Measurements from ENCODE around the gene UBC. TPM values are rescaled to one million over a fixed set of nuclear protein-coding genes. Genes with fewer than 3 reads are reported as not detected.
"Not testable (repeated sequence)": the region's sequence is repeated elsewhere in the genome, so short reads cannot be mapped to it uniquely, and the experiment has no call there.

UBC gene
- total RNA-seq, 1 donor from 2014 or later: 1,197 TPM

DNA sequence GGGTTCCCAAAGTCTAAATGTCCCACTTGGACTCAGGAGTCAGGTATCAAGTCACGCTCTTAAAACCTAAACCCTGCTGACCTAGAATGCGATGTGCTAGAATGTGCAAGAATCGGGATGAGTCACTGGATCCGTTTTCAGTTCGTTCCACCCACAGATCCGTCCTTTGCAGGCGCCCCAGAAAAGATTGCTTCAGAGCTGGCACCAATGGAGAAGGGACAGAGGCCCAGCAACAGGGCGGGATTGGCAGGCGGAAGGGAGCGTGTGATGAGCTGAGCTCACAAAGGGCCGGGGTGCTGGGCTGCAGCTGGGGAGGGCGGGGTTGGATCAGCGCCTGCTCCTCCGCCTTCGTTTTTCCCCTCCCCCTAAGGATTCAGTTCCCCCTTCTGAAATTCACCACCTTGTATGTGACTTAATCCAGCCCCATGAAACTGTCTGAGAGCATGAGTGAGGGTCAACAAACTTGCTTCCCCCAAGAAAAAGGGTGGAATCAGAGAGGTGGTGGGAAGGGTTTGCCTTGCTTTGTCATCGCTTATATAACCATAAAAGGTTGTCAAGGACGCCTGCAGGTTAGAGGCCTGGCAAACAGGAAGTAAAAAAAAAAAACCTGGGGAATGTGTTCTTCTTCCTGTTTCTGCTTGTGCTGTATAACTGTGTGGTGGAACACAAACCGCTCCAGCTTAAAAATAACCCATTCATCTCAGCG is 2.8 kb upstream of the UBC start:
- DNase-seq (peak; percentile 98), ATAC-seq (peak; percentile 89)
- intact Hi-C loops (cut with micrococcal nuclease): no loop called here

DNA sequence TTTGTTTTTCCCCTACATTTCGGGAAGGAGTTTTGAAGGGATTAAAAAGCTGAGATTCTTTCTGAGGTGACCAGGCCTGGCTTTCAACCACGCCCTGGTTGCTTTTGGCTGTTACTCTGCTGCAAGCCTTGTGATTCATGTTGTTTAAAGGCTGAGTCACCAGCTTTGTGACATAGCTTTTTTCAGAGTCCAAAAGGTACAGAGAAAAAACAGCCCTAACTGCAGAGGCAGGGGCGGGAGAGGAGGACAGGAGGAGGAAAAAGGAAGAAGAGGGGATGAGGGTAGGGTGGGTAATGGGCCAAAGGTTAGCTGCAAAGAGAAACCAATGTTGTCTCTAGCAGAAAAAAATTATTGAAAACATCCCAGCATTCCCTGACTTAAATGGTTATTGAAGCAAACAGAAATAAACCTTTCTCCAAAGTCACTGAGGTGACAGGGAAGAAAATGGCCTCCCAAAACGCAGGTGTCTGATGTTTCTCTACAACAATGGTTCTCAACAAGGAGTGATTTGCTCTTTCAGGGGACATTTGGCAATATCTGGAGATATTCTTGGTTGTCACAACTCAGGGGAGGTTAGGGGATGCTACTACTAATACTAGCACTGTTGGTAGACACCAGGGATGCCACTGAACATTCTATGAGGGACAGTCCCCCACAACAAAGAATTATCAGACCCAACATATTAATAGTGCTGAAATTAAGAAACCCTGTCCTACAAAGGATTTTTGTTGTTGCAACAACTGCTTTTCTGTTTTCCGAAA is 2.1 kb upstream of the UBC start:
- DNase-seq (peak; percentile 67), ATAC-seq (peak; percentile 57)
- intact Hi-C loops (cut with micrococcal nuclease): no loop called here

DNA sequence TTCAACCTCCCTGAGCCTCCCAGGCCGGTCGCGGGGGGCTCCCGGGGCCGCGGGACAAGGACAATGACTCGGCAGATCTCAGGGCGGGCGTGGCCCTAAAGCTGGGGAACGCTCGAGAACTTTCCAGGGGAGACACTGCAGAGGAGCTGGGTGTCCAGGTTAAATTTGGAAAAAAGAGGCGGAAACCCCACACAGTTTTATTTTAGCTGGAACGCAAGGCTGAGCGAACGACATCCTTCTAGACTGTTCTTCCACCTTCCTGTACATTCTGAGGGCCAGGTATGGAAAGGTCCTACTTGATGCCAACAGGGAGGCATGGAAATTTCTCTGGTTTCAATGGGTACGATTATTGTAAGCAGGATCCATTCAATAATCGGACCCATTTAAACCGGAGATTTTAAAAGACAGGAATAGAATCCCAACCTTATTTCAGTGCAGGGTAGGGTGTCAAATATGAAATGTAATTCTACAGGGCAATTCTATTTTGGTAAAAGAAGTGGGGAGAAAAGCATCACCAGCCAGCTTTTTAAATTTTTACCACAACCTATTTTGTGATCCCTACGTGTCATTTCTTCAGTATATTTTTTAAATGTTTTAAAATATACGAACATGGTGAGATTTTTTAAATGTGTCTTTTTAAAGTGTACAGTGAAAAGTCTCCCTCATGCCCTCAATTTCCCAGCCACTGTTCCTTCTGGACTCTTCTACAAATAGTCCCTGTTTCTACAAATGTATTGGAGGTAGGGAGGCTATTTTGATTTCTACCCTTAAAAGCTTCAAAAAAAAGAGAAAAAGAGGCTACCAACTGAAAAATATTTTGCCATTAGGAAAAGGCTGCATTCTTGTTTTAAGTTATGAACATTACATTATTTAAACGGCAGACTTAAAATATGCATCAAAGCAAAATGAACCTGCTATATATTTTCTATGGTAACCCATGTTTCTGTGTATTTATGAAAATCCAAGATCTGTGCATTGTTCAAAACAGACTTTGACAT is 1.1 kb upstream of the UBC start:
- intact Hi-C loops (cut with micrococcal nuclease): no loop called here
- DNase-seq: peak; percentile 70

GRCh38 chr12:124913474-124914391 is 717 bp downstream of the UBC start:
- intact Hi-C loops (cut with micrococcal nuclease): no loop called here
- peak; percentile 26 for ATAC-seq
- peak; percentile 88 for DNase-seq

More for the DNA sequence above, 1.1 kb upstream of the UBC start:
- ATAC-seq: peak; percentile 5

GRCh38 chr12:124912529-124913287 is 1.7 kb downstream of the UBC start:
- intact Hi-C loops (cut with micrococcal nuclease); DNase-seq; ATAC-seq: not testable (repeated sequence)

GRCh38 chr12:124911521-124911920 is 2.9 kb downstream of the UBC start:
- DNase-seq; ATAC-seq; intact Hi-C loops (cut with micrococcal nuclease): not testable (repeated sequence)

GRCh38 chr12:124910561-124911478 is 3.6 kb downstream of the UBC start:
- DNase-seq: no peak
- intact Hi-C loops (cut with micrococcal nuclease): no loop called here
- no peak for ATAC-seq

DNA sequence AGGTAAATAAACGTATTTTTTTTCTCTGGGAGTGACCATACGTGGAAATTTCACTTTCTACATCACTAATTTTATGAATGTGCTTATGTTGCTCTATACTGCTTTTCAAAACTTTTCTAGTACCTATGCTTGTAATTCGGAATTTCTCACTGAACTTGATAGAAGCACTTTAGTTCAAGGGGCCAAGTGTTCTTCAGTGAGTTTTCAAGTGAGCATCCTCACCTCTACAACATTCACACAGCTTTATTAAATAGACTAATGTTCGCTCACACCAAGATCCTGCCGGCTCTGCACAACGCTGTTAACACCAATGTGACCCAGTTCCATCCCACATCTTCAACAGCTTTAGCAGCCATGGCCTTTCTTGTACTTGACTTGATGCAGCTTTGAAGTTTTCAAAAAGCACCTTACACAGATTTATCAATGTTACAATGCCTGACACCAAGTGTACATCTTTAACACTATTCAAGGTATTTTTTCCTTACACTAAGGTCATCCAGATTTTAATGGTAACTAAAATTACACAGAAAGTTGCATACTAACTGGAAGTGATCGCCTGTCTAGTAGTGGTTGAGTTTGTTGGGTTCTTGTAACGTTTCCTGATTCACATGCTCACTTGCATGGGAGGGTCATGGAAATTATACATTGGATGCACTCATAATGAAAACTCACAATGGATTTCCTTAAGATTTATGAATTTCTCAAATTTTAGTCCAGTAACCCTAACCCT is 4.5 kb downstream of the UBC start:
- DNase-seq (no peak), ATAC-seq (no peak)
- intact Hi-C loops (cut with micrococcal nuclease): no loop called here

GRCh38 chr12:124906606-124907261 is 7.7 kb downstream of the UBC start:
- ATAC-seq: peak; percentile 60
- intact Hi-C loops (cut with micrococcal nuclease): no loop called here
- peak; percentile 67 for DNase-seq

- ATAC-seq (peak; percentile 93), DNase-seq (peak; percentile 83)
- intact Hi-C loops (cut with micrococcal nuclease): no loop called here
Observed at GRCh38 chr12:124904306-124905098, 9.9 kb downstream of the UBC start.

GRCh38 chr12:124902916-124903315 is 11.5 kb downstream of the UBC start:
- intact Hi-C loops (cut with micrococcal nuclease): no loop called here

GRCh38 chr12:124901003-124901402 is 13.4 kb downstream of the UBC start:
- DNase-seq: no peak
- no peak for ATAC-seq
- intact Hi-C loops (cut with micrococcal nuclease): no loop called here

More at GRCh38 chr12:124902916-124903315, 11.5 kb downstream of the UBC start:
- ATAC-seq (no peak), DNase-seq (no peak)

- ATAC-seq; DNase-seq; intact Hi-C loops (cut with micrococcal nuclease): not testable (repeated sequence)
Observed at GRCh38 chr12:124900345-124900795, 14.1 kb downstream of the UBC start.

GRCh38 chr12:124898923-124899294 is 15.5 kb downstream of the UBC start:
- DNase-seq (no peak), ATAC-seq (no peak)
- intact Hi-C loops (cut with micrococcal nuclease): no loop called here
